ENCODE data around the gene OR3A1.
"Not testable (repeated sequence)": the region's sequence is repeated elsewhere in the genome, so short reads cannot be mapped to it uniquely, and the experiment has no call there.

The OR3A1 gene

GRCh38 chr17:3282901-3283300 is 15.3 kb downstream of the OR3A1 start:
- no peak for TF ChIP-seq CTCF (IDR thresholded peaks at IDR 0.05; ENCODE audit: extremely low read depth, insufficient read depth, missing control alignments)
- in situ Hi-C loops (cut with MboI; ENCODE audit: low pct_unique_long_range_greater_than_20kb, low sequenced_read_pairs, unreplicated experiment), result no loop called here
- DNase-seq (ENCODE audit: low spot score), result no peak

- DNase-seq (ENCODE audit: low spot score), result no peak
- in situ Hi-C loops (cut with MboI; ENCODE audit: low pct_unique_long_range_greater_than_20kb, low sequenced_read_pairs, unreplicated experiment), result no loop called here
- TF ChIP-seq CTCF (IDR thresholded peaks at IDR 0.05; ENCODE audit: extremely low read depth, insufficient read depth, missing control alignments), result no peak
These were observed 22.0 kb downstream of the OR3A1 start for GRCh38 chr17:3276126-3276525.

GRCh38 chr17:3271072-3271848 is 26.9 kb downstream of the OR3A1 start:
- DNase-seq (ENCODE audit: low spot score), result no peak
- no peak for TF ChIP-seq CTCF (IDR thresholded peaks at IDR 0.05; ENCODE audit: extremely low read depth, insufficient read depth, missing control alignments)
- in situ Hi-C loops (cut with MboI; ENCODE audit: low pct_unique_long_range_greater_than_20kb, low sequenced_read_pairs, unreplicated experiment), result no loop called here

- no peak for TF ChIP-seq CTCF (IDR thresholded peaks at IDR 0.05; ENCODE audit: extremely low read depth, insufficient read depth, missing control alignments)
- DNase-seq (ENCODE audit: low spot score), result no peak
- in situ Hi-C loops (cut with MboI; ENCODE audit: low pct_unique_long_range_greater_than_20kb, low sequenced_read_pairs, unreplicated experiment), result no loop called here
These were observed 37.6 kb downstream of the OR3A1 start for GRCh38 chr17:3260600-3260999.

GRCh38 chr17:3260163-3260562 is 38.0 kb downstream of the OR3A1 start:
- TF ChIP-seq CTCF (IDR thresholded peaks at IDR 0.05; ENCODE audit: extremely low read depth, insufficient read depth, missing control alignments), result no peak
- no peak for DNase-seq (ENCODE audit: low spot score)
- in situ Hi-C loops (cut with MboI; ENCODE audit: low pct_unique_long_range_greater_than_20kb, low sequenced_read_pairs, unreplicated experiment), result no loop called here

GRCh38 chr17:3256575-3256974 is 41.6 kb downstream of the OR3A1 start:
- in situ Hi-C loops (cut with MboI; ENCODE audit: low pct_unique_long_range_greater_than_20kb, low sequenced_read_pairs, unreplicated experiment), result no loop called here
- no peak for DNase-seq (ENCODE audit: low spot score)
- no peak for TF ChIP-seq CTCF (IDR thresholded peaks at IDR 0.05; ENCODE audit: extremely low read depth, insufficient read depth, missing control alignments)

- in situ Hi-C loops (cut with MboI; ENCODE audit: low pct_unique_long_range_greater_than_20kb, low sequenced_read_pairs, unreplicated experiment); DNase-seq (ENCODE audit: low spot score): not testable (repeated sequence)
These were observed 49.1 kb downstream of the OR3A1 start for GRCh38 chr17:3249013-3249412.

GRCh38 chr17:3244841-3245240 is 53.3 kb downstream of the OR3A1 start:
- DNase-seq (ENCODE audit: low spot score); in situ Hi-C loops (cut with MboI; ENCODE audit: low pct_unique_long_range_greater_than_20kb, low sequenced_read_pairs, unreplicated experiment): not testable (repeated sequence)

- DNase-seq (ENCODE audit: low spot score); in situ Hi-C loops (cut with MboI; ENCODE audit: low pct_unique_long_range_greater_than_20kb, low sequenced_read_pairs, unreplicated experiment): not testable (repeated sequence)
These were observed 57.1 kb downstream of the OR3A1 start for GRCh38 chr17:3241044-3241443.

All from GM13977 (cell line).